ENCODE measurements around the gene DHRS2. TPM values are rescaled to one million over a fixed set of nuclear protein-coding genes. Genes with fewer than 3 reads are reported as not detected.
"Not testable (repeated sequence)": the region's sequence is repeated elsewhere in the genome, so short reads cannot be mapped to it uniquely, and the experiment has no call there.

Gene DHRS2
- total RNA-seq, 4 donors from 2014 or later, result not detected

- DNase-seq, result no peak
- in situ Hi-C loops (cut with MboI; ENCODE audit: low pct_ligation_motif_present in 1 of 4, low pct_unique_long_range_greater_than_20kb in 1 of 4, low sequenced_read_pairs in 3 of 4), result no loop called here
- Histone ChIP-seq H3K4me3 (no peak overlapping the region), H3K9me3 (no peaks in the 10 kb centered on the region), H3K27me3 (peaks cover 6% of the 10 kb centered on the region), H3K4me1 (peaks cover 0 to 6% (median 4%) of the 10 kb centered on the region in 4 donors), H3K36me3 (no peaks in the 10 kb centered on the region), H3K27ac (no peak overlapping the region)
- no peak for TF ChIP-seq POLR2A (IDR thresholded peaks at IDR 0.05)
- TF ChIP-seq POLR2AphosphoS5 (IDR thresholded peaks at IDR 0.05), result no peak
- no peak for TF ChIP-seq EP300 (IDR thresholded peaks at IDR 0.05; ENCODE audit: low read depth)
- no peak for TF ChIP-seq CTCF (IDR thresholded peaks at IDR 0.05)
- 87 to 100% methylated on average over 3 to 4 of the region's 4 CpGs for WGBS, 2 donors (ENCODE audit: low coverage in 1 of 2)
- intact Hi-C loops (cut with DNase I; ENCODE audit: low total_unique reads), result no loop called here
Measured at GRCh38 chr14:23590198-23590597, 46.0 kb upstream of the DHRS2 start.

- H3K27ac ChIP-seq; intact Hi-C loops (cut with DNase I; ENCODE audit: low total_unique reads); H3K4me3 ChIP-seq; in situ Hi-C loops (cut with MboI; ENCODE audit: low pct_ligation_motif_present in 1 of 4, low pct_unique_long_range_greater_than_20kb in 1 of 4, low sequenced_read_pairs in 3 of 4); DNase-seq; H3K9me3 ChIP-seq; H3K4me1 ChIP-seq; H3K36me3 ChIP-seq; H3K27me3 ChIP-seq: not testable (repeated sequence)
- 81 to 90% methylated on average over 3 of the region's 3 CpGs for WGBS, 2 donors (ENCODE audit: low coverage in 1 of 2)
Measured at GRCh38 chr14:23594191-23594590, 42.0 kb upstream of the DHRS2 start.

- intact Hi-C loops (cut with DNase I; ENCODE audit: low total_unique reads) (no loop called here), in situ Hi-C loops (cut with MboI; ENCODE audit: low pct_ligation_motif_present in 1 of 4, low pct_unique_long_range_greater_than_20kb in 1 of 4, low sequenced_read_pairs in 3 of 4) (no loop called here)
- H3K4me1 ChIP-seq, result no peaks in the 10 kb centered on the region
- TF ChIP-seq POLR2AphosphoS5 (IDR thresholded peaks at IDR 0.05), result no peak
- no peak for TF ChIP-seq POLR2A (IDR thresholded peaks at IDR 0.05)
- no peak for TF ChIP-seq EP300 (IDR thresholded peaks at IDR 0.05; ENCODE audit: low read depth)
- TF ChIP-seq CTCF (IDR thresholded peaks at IDR 0.05), result no peak
- H3K9me3 ChIP-seq, result no peaks in the 10 kb centered on the region
- DNase-seq, result no peak
- no peaks in the 10 kb centered on the region for H3K27me3 ChIP-seq
- no peak overlapping the region for H3K27ac ChIP-seq
- H3K4me3 ChIP-seq, result no peak overlapping the region
- WGBS, 2 donors (ENCODE audit: low coverage in 1 of 2), result 68 to 85% methylated on average over 2 of the region's 2 CpGs
- no peaks in the 10 kb centered on the region for H3K36me3 ChIP-seq
Measured at GRCh38 chr14:23600322-23600707, 35.8 kb upstream of the DHRS2 start.

- DNase-seq, result no peak
- H3K27ac ChIP-seq, result no peak overlapping the region
- 100% methylated on average over 1 of the region's 1 CpG; no CpG with 5 or more reads in 1 of the 2 donors for WGBS, 2 donors (ENCODE audit: low coverage in 1 of 2)
- no peaks in the 10 kb centered on the region for H3K9me3 ChIP-seq
- H3K4me3 ChIP-seq, result no peak overlapping the region
- in situ Hi-C loops (cut with MboI; ENCODE audit: low pct_ligation_motif_present in 1 of 4, low pct_unique_long_range_greater_than_20kb in 1 of 4, low sequenced_read_pairs in 3 of 4) (no loop called here), intact Hi-C loops (cut with DNase I; ENCODE audit: low total_unique reads) (no loop called here)
- H3K4me1 ChIP-seq, result no peaks in the 10 kb centered on the region
- TF ChIP-seq POLR2AphosphoS5 (IDR thresholded peaks at IDR 0.05) (no peak), EP300 (IDR thresholded peaks at IDR 0.05; ENCODE audit: low read depth) (no peak)
- H3K36me3 ChIP-seq, result no peaks in the 10 kb centered on the region
- no peaks in the 10 kb centered on the region for H3K27me3 ChIP-seq
Measured at GRCh38 chr14:23600806-23601205, 35.4 kb upstream of the DHRS2 start.

- H3K4me3 ChIP-seq, result no peak overlapping the region
- in situ Hi-C loops (cut with MboI; ENCODE audit: low pct_ligation_motif_present in 1 of 4, low pct_unique_long_range_greater_than_20kb in 1 of 4, low sequenced_read_pairs in 3 of 4), result no loop called here
- no peaks in the 10 kb centered on the region for H3K27me3 ChIP-seq
- DNase-seq, result no peak
- no peak overlapping the region for H3K27ac ChIP-seq
- H3K9me3 ChIP-seq, result no peaks in the 10 kb centered on the region
- TF ChIP-seq POLR2A (IDR thresholded peaks at IDR 0.05) (no peak), CTCF (IDR thresholded peaks at IDR 0.05) (no peak), POLR2AphosphoS5 (IDR thresholded peaks at IDR 0.05) (no peak), EP300 (IDR thresholded peaks at IDR 0.05; ENCODE audit: low read depth) (no peak)
- no peaks in the 10 kb centered on the region for H3K36me3 ChIP-seq
- no peaks in the 10 kb centered on the region for H3K4me1 ChIP-seq
- intact Hi-C loops (cut with DNase I; ENCODE audit: low total_unique reads), result no loop called here
Measured at GRCh38 chr14:23601424-23601823, 34.7 kb upstream of the DHRS2 start.
